GM19351 (cell line): ENCODE measurements around the gene SSRP1.

Experiments
- ATAC-seq: cut with Tn5 transposase; IDR thresholded peaks from one replicate; pipeline ENCODE4 v1.9.1; 2021; ENCODE audit warnings: mild to moderate bottlenecking, moderate library complexity; ENCODE audit not compliant: unreplicated experiment

Gene SSRP1

GRCh38 chr11:57320067-57320718 is 15.5 kb downstream of the SSRP1 start:
- ATAC-seq: no peak

GRCh38 chr11:57318178-57318577 is 17.5 kb downstream of the SSRP1 start:
- ATAC-seq: no peak

GRCh38 chr11:57316017-57316416 is 19.7 kb downstream of the SSRP1 start:
- ATAC-seq: no peak

- no peak for ATAC-seq
Observed at GRCh38 chr11:57315491-57315890, 20.2 kb downstream of the SSRP1 start.

GRCh38 chr11:57314221-57314973 is 21.3 kb downstream of the SSRP1 start:
- no peak for ATAC-seq

- ATAC-seq: no peak
Observed at GRCh38 chr11:57313788-57314135, 21.9 kb downstream of the SSRP1 start.

- no peak for ATAC-seq
Observed at GRCh38 chr11:57313071-57313787, 22.5 kb downstream of the SSRP1 start.

GRCh38 chr11:57312511-57313021 is 23.1 kb downstream of the SSRP1 start:
- no peak for ATAC-seq

GRCh38 chr11:57311109-57311936 is 24.4 kb downstream of the SSRP1 start:
- peak; percentile 95 for ATAC-seq

GRCh38 chr11:57310630-57311086 is 25.0 kb downstream of the SSRP1 start:
- ATAC-seq: no peak

- no peak for ATAC-seq
Observed at GRCh38 chr11:57310091-57310490, 25.6 kb downstream of the SSRP1 start.

- ATAC-seq: no peak
Observed at GRCh38 chr11:57309106-57310059, 26.3 kb downstream of the SSRP1 start.

GRCh38 chr11:57308426-57309060 is 27.1 kb downstream of the SSRP1 start:
- no peak for ATAC-seq

GRCh38 chr11:57307666-57308270 is 27.9 kb downstream of the SSRP1 start:
- no peak for ATAC-seq

- no peak for ATAC-seq
Observed at GRCh38 chr11:57306940-57307565, 28.6 kb downstream of the SSRP1 start.

- no peak for ATAC-seq
Observed at GRCh38 chr11:57306161-57306876, 29.4 kb downstream of the SSRP1 start.

- no peak for ATAC-seq
Observed at GRCh38 chr11:57305523-57305922, 30.2 kb downstream of the SSRP1 start.
